Measurements from ENCODE around the gene STK36.

GRCh38 chr2:218642786-218643185 is 29.1 kb upstream of the STK36 start:
- no peak for TF ChIP-seq CTCF (IDR thresholded peaks at IDR 0.05; ENCODE audit: low read depth, low read length)
- no peak for TF ChIP-seq EZH2phosphoT487 (IDR thresholded peaks at IDR 0.05; ENCODE audit: low read depth)
